B cell (primary cell): Measurements from ENCODE around the gene RUSF1. TPM values are rescaled to one million over a fixed set of nuclear protein-coding genes. Genes with fewer than 3 reads are reported as not detected.

Source experiments
- ATAC-seq: fragments of 200-7000 bp; cut with Tn5 transposase; one replicate; pipeline ENCODE4 v1.10.0; 2021; ENCODE audit warnings: low read depth, mild to moderate bottlenecking, moderate number of reproducible peaks, moderate library complexity
- CTCF ChIA-PET: fragments of 350-600 bp; sonication (Branson Sonifier 250); formaldehyde crosslinking; loops from one replicate; lab custom pipeline; 2021; ENCODE audit warnings: antibody characterized with exemption, inconsistent platforms; lab: Charles Lee
- POLR2A ChIA-PET: fragments of 350-600 bp; sonication (Branson Sonifier 250); formaldehyde crosslinking; loops from one replicate; lab custom pipeline; 2021; ENCODE audit warnings: antibody characterized with exemption; lab: Charles Lee
- DNase-seq: peaks from one replicate; pipeline ENCODE4 v3.0.0; 2013
- H2AFZ ChIP-seq: 2 replicates; pipeline ENCODE4 v1.6.1; 2012; ENCODE audit warnings: mild to moderate bottlenecking, low read depth, low read length; ENCODE audit not compliant: insufficient read depth, poor library complexity, severe bottlenecking
- H3K27ac ChIP-seq, 2 donors: 1 replicate in 1 of 2; 2 replicates in 1 of 2; pipeline ENCODE4 v1.5.1; 2012 to 2013; ENCODE audit warnings: low read length in 2 of 2, mild to moderate bottlenecking in 2 of 2, moderate library complexity in 1 of 2
- H3K27me3 ChIP-seq, 4 experiments: fragments of 200-600 bp in 1 of 4; sonication (generic) in 1 of 4; replicated peaks in 1 of 4; 1 replicate in 2 of 4; 2 replicates in 2 of 4; pipeline versions ENCODE4 v1.6.1 to v1.7.0; 2013 to 2016; ENCODE audit warnings: low read length in 3 of 4, mild to moderate bottlenecking in 2 of 4, mixed read lengths in 1 of 4, moderate library complexity in 1 of 4; ENCODE audit not compliant: insufficient read depth in 4 of 4, control insufficient read depth in 3 of 4; ENCODE audit errors: control extremely low read depth in 1 of 4
- H3K36me3 ChIP-seq, 2 experiments: replicated peaks in 1 of 2; 1 replicate in 1 of 2; 2 replicates in 1 of 2; pipeline versions ENCODE4 v1.6.1 to v1.7.1; 2013; ENCODE audit warnings: low read length in 1 of 2; ENCODE audit not compliant: insufficient read depth in 2 of 2, control insufficient read depth in 1 of 2; ENCODE audit errors: control extremely low read depth in 1 of 2, extremely low read depth in 1 of 2
- H3K4me1 ChIP-seq, 2 donors: fragments of 200-600 bp in 1 of 2; sonication (generic) in 1 of 2; 1 replicate in 1 of 2; 2 replicates in 1 of 2; pipeline versions ENCODE4 v1.5.1 to v1.6.1; 2013 to 2017; ENCODE audit warnings: low read length in 2 of 2; ENCODE audit not compliant: control insufficient read depth in 2 of 2, insufficient read depth in 2 of 2
- H3K4me2 ChIP-seq: replicated peaks from 2 replicates; pipeline ENCODE3; 2012; ENCODE audit warnings: mild to moderate bottlenecking, low read depth, low read length; ENCODE audit not compliant: poor library complexity, severe bottlenecking
- H3K4me3 ChIP-seq, 5 experiments: fragments of 200-600 bp in 1 of 5; sonication (generic) in 1 of 5; 1 replicate in 3 of 5; 2 replicates in 2 of 5; pipeline versions ENCODE4 v1.5.1 to v1.7.0; 2011 to 2016; ENCODE audit warnings: low read length in 4 of 5, mild to moderate bottlenecking in 4 of 5, low read depth in 2 of 5, control low read depth in 1 of 5, moderate library complexity in 1 of 5; ENCODE audit not compliant: insufficient read depth in 1 of 5; ENCODE audit errors: control extremely low read depth in 1 of 5, extremely low read depth in 1 of 5
- H3K79me2 ChIP-seq: fragments of 200-600 bp; sonication (generic); one replicate; pipeline ENCODE4 v1.6.0; 2016; ENCODE audit warnings: low read length; ENCODE audit not compliant: control insufficient read depth, insufficient read depth
- H3K9ac ChIP-seq: fragments of 200-600 bp; sonication (generic); 2 replicates; pipeline ENCODE4 v1.6.1; 2017; ENCODE audit warnings: mild to moderate bottlenecking, low read length, moderate library complexity
- H3K9me3 ChIP-seq, 3 donors: one replicate each; pipeline versions ENCODE4 v1.6.1 to v1.7.1; 2013; ENCODE audit warnings: low read length in 2 of 3; ENCODE audit not compliant: control insufficient read depth in 2 of 3, insufficient read depth in 1 of 3; ENCODE audit errors: control extremely low read depth in 1 of 3
- H4K20me1 ChIP-seq: 2 replicates; pipeline ENCODE4 v1.6.0; 2012; ENCODE audit warnings: mild to moderate bottlenecking, low read length; ENCODE audit not compliant: insufficient read depth, control insufficient read depth, poor library complexity, severe bottlenecking
- H3K27ac Mint-ChIP-seq: one replicate; pipeline ENCODE4 v1.8.0; 2021; ENCODE audit warnings: mixed read lengths
- H3K27me3 Mint-ChIP-seq: one replicate; pipeline ENCODE4 v1.8.0; 2021; ENCODE audit warnings: mixed read lengths
- H3K4me1 Mint-ChIP-seq: one replicate; pipeline ENCODE4 v1.8.0; 2021; ENCODE audit warnings: mixed read lengths
- H3K4me3 Mint-ChIP-seq: one replicate; pipeline ENCODE4 v1.8.0; 2021; ENCODE audit warnings: mixed read lengths
- H3K9me3 Mint-ChIP-seq: one replicate; pipeline ENCODE4 v1.8.0; 2022; ENCODE audit warnings: mixed read lengths; ENCODE audit not compliant: insufficient read depth
- EZH2 ChIP-seq: IDR thresholded peaks from 2 replicates; pipeline ENCODE4 v1.6.1; 2012; ENCODE audit warnings: borderline replicate concordance, low read depth, mild to moderate bottlenecking, moderate library complexity, low read length; ENCODE audit not compliant: insufficient read depth, poor library complexity, severe bottlenecking
- WGBS: methylation state at CpG from one replicate; pipeline ENCODE4 v1.1.5; 2013; ENCODE audit warnings: missing lambda C conversion rate; ENCODE audit not compliant: insufficient coverage; 5-methylcytosine and 5-hydroxymethylcytosine counted together
- intact Hi-C: fragments of 100-400 bp; cut with micrococcal nuclease; formaldehyde crosslinking; loops from one replicate; pipeline ENCODE4 v1.10.0; 2022
- polyA plus RNA-seq: library from polyadenylated mRNA; depleted of rRNA; stranded (reverse); fragments of >200 nt; gene quantifications from 2 replicates; pipeline ENCODE4 v1.2.3, GENCODE V29; 2012
- total RNA-seq, 2 donors: library from RNA; stranded (reverse); fragments of 120-200 nt in 1 of 2; gene quantifications; 1 replicate in 1 of 2; 2 replicates in 1 of 2; pipeline versions ENCODE4 v1.2.3 to v1.2.4, GENCODE V29; 2013 to 2022
- TF ChIP-seq, protein P1 (sequence below): fragments of 200-600 bp; IDR thresholded peaks from one replicate; pipeline ENCODE4 v1.8.0; 2022; ENCODE audit warnings: antibody characterized with exemption, mild to moderate bottlenecking

The RUSF1 gene
- total and polyA plus RNA-seq, 2 donors (not counting 1 experiment from before 2014, with no cell fraction given): 103 to 132 TPM

DNA sequence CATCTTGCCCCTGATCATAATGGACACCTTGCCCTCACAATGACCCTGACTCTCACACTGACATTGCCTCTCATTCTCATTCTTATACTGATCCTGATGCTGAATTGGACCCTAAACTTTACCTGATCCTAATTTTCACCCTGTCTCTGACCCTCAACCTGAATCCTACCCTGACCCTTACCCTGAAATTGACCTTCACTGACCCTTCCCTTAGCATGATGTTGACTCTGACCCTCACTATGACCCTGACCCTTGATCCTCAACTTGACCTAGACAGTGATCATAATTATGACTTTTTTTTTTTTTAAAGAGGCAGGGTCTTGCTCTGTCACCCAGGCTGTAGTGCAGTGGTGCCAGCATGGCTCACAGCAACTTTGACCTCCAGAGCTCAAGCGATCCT lies 22.9 kb upstream of the RUSF1 start:
- Mint-ChIP-seq H3K9me3 (no peaks in the 10 kb centered on the region), H3K4me1 (peaks cover 20% of the 10 kb centered on the region), H3K27ac (no peak overlapping the region), H3K4me3 (no peak overlapping the region), H3K27me3 (peaks cover 38% of the 10 kb centered on the region)
- intact Hi-C loops: no loop called here
- ATAC-seq (no peak), DNase-seq (no peak)
- Histone ChIP-seq H3K4me1 (peaks cover 16 to 26% of the 10 kb centered on the region in 2 donors), H3K27ac (no peak overlapping the region), H3K9me3 (no peaks in the 10 kb centered on the region), H3K4me2 (no peak overlapping the region), H2AFZ (no peak overlapping the region), H3K79me2 (no peaks in the 10 kb centered on the region), H3K9ac (no peak overlapping the region), H3K4me3 (no peak overlapping the region), H3K27me3 (peaks cover 0 to 41% (median 9%) of the 10 kb centered on the region in 4 experiments), H4K20me1 (no peaks in the 10 kb centered on the region), H3K36me3 (no peaks in the 10 kb centered on the region)
- WGBS: no CpG with 5 or more reads among the region's 1 CpG
- ChIA-PET CTCF (no interaction called here), POLR2A (no interaction called here)
- TF ChIP-seq EZH2: no peak
- TF ChIP-seq, protein P1, sequence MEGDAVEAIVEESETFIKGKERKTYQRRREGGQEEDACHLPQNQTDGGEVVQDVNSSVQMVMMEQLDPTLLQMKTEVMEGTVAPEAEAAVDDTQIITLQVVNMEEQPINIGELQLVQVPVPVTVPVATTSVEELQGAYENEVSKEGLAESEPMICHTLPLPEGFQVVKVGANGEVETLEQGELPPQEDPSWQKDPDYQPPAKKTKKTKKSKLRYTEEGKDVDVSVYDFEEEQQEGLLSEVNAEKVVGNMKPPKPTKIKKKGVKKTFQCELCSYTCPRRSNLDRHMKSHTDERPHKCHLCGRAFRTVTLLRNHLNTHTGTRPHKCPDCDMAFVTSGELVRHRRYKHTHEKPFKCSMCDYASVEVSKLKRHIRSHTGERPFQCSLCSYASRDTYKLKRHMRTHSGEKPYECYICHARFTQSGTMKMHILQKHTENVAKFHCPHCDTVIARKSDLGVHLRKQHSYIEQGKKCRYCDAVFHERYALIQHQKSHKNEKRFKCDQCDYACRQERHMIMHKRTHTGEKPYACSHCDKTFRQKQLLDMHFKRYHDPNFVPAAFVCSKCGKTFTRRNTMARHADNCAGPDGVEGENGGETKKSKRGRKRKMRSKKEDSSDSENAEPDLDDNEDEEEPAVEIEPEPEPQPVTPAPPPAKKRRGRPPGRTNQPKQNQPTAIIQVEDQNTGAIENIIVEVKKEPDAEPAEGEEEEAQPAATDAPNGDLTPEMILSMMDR: no peak

DNA sequence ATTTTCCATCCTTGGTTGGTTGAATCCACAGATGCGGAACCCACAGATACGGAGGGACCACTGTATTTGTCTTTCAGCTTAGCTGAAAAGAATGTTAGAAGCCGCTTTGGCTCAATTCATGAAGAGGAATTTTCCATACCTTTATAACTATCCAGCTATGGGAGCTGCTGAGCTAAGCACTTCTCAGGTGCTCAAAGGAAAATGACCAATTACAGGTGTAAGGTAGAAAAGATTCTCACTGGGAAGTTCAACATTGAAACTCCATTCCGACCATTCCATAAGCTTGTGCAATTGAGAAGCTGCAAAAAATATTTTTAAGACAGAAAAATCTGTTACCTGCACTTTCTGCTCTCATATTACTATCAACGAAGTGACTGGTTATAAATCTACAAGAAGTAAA lies 22.2 kb upstream of the RUSF1 start:
- DNase-seq (no peak), ATAC-seq (no peak)
- no peak overlapping the region for H2AFZ ChIP-seq
- Mint-ChIP-seq H3K27ac (no peak overlapping the region), H3K9me3 (no peaks in the 10 kb centered on the region), H3K27me3 (peaks cover 33% of the 10 kb centered on the region), H3K4me3 (peak overlapping the region; percentile 74), H3K4me1 (peaks cover 20% of the 10 kb centered on the region)
- no peaks in the 10 kb centered on the region for H3K36me3 ChIP-seq
- no peaks in the 10 kb centered on the region for H3K9me3 ChIP-seq
- WGBS: no CpG with 5 or more reads among the region's 5 CpGs
- H3K4me2 ChIP-seq: no peak overlapping the region
- no peak overlapping the region for H3K27ac ChIP-seq
- CTCF ChIA-PET: no interaction called here
- POLR2A ChIA-PET: no interaction called here
- H3K27me3 ChIP-seq: peaks cover 0 to 41% (median 6%) of the 10 kb centered on the region in 4 experiments
- TF ChIP-seq EZH2: no peak
- TF ChIP-seq, protein P1: no peak
- H3K79me2 ChIP-seq: no peaks in the 10 kb centered on the region
- peaks cover 16 to 26% of the 10 kb centered on the region in 2 donors for H3K4me1 ChIP-seq
- no peak overlapping the region for H3K4me3 ChIP-seq
- H4K20me1 ChIP-seq: no peaks in the 10 kb centered on the region
- intact Hi-C loops: no loop called here
- H3K9ac ChIP-seq: no peak overlapping the region
